ENCODE measurements around the gene VIL1.

VIL1 gene

DNA sequence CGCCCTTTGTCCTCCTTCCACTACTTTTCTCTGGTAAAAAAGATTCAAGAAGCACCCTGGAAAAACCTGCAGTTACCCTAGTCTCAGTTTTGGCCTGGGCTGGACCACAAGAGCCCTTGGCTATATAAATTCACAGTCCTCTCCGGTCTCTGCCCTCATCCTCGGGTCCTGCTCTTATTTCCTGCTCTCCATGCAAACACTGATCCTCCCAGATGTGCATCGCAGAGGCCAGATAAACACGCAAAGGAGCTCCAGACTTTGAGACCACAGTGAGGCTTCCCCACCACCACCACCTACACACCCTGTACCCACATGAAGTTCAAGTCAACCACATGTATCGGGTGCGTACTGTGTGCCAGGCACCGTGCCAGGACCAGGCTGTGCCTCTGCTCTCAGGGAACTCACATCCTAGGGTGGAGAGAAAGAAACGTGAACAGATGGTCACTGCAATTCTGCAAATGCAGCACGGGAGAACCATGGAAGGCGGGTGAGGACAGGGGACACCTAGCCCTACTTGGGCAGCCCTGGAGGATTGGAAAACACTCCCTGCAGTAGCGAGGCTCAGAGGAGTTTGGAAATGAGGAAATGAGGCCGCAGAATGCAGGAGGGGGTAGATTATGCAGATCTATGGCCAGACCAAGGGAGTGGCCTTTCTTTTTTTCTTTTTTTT is 11.8 kb upstream of the VIL1 start:
- DNase-seq = peak; percentile 52

DNA sequence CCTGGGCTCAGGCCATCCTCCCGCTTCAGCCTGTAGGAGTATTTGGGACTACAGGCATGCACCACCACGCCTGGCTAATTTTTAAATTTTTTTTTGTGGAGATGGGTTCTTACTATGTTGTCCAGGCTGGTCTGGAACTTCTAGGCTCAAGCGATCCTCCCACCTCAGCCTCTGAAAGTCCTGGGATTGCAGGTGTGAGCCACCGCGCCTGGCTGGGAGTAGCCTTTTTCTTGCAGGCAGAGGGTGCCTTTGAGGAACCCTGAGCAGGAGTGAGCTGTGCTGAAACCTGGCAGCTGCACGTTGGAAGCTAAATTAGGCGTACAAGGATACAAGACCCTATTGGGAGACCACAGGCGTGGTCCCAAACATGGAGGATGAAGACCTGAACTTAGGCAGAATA is 11.2 kb upstream of the VIL1 start:
- DNase-seq = no peak

GRCh38 chr2:218418321-218418716 is 604 bp upstream of the VIL1 start:
- no peak for DNase-seq

DNA sequence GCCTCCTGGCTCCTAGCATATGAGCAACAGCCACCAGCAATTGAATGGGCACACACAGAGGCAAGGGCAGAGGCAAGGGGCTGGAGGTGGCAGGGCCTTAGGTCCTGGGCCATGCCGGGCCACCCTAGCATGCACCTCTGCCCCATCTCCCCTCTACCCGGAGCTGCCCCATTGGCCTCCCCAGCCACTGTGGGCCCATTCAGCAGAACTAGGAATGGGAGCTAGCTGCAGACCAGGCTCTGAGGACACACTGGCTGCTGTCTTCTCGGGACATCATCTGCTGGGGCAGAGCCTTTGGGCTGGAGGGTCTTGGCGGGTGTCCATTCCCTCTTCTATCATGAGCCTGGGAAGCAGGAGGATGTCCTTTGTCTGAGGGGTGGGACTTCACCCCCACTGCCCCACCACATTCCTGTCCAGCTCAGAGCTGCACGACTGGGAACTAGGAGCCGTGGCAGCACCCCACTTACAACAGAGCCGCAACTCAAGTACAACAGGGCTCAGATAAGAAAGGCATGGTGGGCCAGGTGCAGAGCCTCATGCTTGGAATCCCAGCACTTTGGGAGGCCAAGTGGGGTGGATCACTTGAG is 800 bp downstream of the VIL1 start:
- no peak for DNase-seq

DNA sequence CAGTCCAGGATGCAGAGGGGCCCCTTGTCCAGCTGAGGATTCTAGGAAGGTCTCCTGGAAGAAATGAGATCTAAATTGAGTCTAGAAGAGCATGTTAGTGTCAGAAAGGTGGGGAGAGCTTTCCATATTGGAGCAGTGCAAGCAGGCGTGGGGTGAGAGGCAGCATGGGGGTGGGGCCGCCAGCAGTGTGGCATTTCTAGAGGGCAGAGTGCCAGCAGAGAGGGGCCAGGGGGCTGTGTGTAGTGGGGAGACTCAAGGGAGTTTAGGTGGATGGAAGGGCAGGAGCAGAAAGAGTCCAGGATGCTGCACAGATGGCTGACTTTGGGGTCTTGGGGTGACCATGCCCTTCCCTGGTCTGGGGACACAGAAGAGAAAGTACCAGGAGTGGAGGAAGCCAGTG is 2.1 kb downstream of the VIL1 start:
- no peak for DNase-seq

GRCh38 chr2:218422403-218423086 is 3.6 kb downstream of the VIL1 start:
- no peak for DNase-seq

- no peak for DNase-seq
These were observed 4.7 kb downstream of the VIL1 start for GRCh38 chr2:218423584-218423983.

GRCh38 chr2:218425531-218425930 is 6.6 kb downstream of the VIL1 start:
- no peak for DNase-seq

- no peak for DNase-seq
These were observed 8.8 kb downstream of the VIL1 start for GRCh38 chr2:218427741-218428140.

DNA sequence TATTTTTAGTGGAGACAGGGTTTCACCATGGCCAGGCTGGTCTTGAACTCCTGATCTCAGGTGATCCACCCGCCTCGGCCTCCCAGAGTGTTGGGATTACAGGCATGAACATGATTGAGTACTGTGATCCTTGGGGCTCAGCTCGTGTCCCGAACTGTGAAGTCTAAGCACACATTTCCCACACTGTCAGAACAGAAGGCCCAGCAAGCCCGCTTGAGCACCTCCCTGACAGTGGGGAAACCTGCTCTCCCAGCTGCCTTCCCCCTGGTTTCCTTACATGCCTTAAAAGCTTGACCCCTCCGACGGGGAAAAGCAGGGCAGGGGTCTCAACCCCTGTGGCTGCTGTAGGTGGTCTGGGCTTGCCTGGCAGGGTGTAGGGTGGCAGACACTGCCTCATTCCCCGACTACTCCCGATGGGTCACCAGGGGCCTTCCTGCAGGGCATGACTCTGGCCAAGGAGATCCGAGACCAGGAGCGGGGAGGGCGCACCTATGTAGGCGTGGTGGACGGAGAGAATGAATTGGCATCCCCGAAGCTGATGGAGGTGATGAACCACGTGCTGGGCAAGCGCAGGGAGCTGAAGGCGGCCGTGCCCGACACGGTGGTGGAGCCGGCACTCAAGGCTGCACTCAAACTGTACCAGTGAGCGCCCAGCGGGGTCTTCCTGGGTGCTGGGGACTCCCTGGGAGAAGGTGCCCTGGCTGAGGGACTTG is 10.1 kb downstream of the VIL1 start:
- DNase-seq = no peak

DNA sequence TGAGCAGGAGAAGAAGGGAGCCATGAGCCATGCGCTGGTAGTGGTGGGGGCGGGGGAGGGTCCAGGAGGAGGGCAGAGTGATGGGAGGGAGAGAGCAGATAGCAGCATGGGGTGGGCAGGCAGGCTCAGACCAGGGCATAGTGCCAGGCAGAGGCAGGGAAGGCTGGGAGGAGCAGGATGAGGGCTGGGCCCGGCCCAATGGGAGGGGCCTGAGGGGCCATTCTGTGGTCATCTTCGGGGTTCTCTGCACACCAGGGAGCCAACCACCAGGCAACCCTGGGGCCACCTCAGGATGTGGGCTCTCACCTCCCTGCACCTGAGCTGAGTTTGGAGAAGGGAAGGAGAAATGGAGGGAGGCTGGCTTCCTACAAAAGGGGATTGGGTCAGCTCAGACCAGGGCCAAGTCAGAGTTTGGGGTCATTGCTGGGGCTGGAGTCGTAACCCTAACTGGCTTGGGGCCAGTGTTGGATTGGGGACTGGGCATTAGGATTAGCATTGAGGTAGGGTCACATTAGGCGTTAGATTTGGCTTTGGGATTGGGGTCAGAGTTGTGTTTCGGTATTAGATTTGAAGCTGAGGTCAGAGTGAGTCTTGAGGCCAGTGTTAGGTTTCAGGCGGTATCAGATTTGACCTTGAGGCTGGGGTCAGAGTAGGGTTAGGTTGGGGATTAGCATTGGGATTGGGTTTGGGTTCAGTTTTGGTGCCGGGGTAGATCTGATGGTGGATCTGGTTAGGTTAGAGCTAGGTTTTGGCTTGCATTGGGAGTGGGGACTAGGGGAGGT is 11.2 kb downstream of the VIL1 start:
- DNase-seq = no peak

GRCh38 chr2:218430721-218431120 is 11.8 kb downstream of the VIL1 start:
- DNase-seq = no peak

GRCh38 chr2:218431878-218432277 is 13.0 kb downstream of the VIL1 start:
- DNase-seq = no peak

DNA sequence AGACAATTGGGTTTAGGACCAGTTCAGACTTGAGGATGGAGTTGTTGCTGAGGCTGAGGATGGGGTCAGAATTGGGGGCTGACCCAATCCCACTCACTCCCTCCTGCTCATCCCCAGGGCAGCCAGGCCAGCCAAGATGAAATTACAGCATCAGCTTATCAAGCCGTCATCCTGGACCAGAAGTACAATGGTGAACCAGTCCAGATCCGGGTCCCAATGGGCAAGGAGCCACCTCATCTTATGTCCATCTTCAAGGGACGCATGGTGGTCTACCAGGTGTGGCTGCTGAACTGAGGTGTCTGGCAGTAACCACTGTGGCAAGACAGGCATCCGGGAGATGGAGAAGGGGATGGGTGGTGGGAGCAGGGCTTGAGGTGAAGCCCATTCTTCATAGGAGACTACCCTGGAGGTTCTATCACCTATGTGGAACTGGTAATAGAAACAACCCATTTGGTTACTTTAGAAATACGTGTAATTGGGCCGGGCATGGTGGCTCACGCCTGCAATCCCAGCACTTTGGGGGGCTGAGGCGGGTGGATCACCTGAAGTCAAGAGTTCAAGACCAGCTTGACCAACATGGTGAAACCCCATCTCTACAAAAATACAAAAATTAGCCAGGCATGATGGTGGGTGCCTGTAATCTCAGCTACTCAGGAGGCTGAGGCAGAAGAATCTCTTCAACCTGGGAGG is 13.9 kb downstream of the VIL1 start:
- no peak for DNase-seq

DNA sequence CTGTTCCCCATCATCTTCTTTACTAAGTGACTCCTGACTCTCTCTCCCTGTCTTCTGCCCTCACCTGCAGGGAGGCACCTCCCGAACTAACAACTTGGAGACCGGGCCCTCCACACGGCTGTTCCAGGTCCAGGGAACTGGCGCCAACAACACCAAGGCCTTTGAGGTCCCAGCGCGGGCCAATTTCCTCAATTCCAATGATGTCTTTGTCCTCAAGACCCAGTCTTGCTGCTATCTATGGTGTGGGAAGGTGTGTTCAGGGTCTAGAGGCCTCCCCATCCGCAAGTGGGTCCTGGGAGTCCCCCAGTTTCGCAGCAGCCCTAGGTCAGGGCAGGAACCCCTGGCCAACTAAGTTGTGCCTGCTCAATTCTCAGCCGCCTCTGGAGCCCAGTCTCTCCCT is 15.5 kb downstream of the VIL1 start:
- no peak for DNase-seq

DNA sequence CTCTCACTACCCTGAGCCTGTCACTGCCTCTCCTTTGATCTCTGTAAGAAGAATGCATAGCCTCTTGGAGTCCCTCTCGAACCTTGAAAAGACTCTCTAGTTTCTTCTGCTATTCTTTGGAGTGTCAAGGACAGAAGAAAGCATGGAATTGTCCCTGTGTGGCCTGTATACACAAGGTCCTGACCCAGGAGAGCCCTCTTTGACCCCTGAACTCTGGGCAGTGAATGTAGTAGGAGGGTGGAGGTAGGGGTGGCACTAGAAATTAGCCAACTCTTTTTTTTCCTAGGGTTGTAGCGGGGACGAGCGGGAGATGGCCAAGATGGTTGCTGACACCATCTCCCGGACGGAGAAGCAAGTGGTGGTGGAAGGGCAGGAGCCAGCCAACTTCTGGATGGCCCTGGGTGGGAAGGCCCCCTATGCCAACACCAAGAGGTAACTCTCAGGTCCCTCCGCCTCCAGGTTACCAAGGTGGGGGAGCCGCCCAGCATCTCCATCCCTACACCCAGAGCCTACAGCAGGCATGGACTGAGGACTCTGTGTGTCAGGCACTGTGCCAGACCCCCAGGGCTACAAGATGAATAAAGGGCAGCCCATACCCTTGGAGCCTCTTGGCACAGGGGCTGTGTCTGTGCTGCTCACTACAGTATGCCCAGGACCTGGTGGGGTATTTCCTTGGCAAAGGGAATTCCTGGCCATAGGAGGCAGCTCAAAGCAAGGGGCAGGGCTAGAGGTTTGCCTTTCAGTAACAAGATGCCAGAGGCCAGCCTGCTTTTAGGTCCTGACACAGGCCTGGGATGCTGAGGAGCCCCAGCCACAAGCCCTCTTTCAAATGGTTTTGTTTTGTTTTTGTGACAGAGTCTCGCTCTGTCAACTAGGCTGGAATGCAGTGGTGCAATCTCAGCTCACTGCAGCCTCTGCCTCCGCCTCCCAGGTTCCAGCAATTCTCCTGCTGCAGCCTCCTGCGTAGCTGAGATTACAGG is 16.4 kb downstream of the VIL1 start:
- DNase-seq = no peak

DNA sequence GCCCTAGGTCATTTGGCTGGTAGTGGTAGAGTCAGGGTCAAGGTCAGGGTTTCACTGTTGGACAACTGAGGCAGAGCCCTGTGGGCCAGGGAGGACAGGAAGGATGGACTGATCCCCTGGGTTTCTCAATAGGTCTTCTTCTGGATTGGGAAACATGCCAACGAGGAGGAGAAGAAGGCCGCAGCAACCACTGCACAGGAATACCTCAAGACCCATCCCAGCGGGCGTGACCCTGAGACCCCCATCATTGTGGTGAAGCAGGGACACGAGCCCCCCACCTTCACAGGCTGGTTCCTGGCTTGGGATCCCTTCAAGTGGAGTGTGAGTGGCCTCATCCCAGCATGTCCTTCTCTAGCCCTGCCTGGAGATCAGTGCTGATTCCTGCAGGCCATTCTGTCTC is 18.1 kb downstream of the VIL1 start:
- DNase-seq = no peak

DNA sequence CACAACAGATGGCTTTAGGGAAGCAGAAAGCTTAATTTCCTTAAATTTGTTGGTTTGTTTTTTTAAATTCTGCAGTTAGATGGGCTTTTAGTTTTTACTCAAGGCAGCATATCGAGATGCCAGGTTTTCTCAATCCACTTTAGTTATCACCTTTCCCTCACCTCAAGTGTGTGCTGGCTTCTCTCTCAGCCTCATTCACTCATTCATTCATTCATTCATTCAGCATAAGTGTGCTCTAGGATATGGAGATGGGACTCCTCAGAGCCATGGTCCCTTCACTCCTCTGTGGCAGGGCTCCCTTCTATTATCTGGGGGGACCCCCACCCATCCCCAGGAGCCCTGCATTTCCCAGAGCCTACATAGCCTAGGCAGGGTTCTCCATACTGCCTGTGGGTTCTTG is 19.0 kb downstream of the VIL1 start:
- no peak for DNase-seq

DNA sequence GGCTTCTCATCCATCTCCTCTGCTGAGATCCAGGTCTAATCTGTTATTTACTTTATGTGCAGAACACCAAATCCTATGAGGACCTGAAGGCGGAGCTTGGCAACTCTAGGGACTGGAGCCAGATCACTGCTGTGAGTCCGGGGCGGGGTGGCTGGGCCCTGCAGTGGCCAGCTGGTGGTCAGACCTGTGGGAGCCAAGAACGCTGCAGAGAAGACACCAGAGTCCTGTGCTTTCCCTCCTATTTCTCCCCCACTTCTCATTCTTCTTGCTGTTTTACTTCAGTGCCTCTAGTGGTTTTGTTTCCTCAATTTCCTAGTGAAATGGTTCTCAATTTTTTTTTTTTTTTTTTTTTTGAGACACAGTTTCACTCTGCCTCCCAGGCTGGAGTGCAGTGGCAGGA is 19.7 kb downstream of the VIL1 start:
- DNase-seq = no peak

GRCh38 chr2:218444692-218445357 is 25.9 kb downstream of the VIL1 start:
- no peak for DNase-seq

DNA sequence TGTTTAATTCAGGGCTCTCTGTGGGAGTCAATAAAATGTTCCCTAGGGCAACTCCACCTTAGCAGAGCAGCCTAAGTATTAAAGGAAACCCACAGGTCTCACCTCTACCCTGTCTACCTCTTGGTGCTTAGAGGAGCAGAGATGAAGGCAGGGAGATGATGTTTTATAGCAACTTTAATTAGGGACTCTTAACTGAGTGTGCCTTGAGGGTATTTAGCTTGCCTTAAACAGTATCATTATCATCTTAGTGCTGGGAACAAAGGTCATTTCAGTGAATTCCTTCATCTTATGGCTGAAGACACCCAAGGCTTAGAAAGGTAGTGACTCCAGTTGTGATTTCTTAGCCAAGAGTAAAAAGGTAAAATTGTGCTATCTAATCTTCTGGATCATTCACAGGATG is 26.7 kb downstream of the VIL1 start:
- DNase-seq = no peak
